Bronchial epithelial cell (primary cell): ENCODE data around the gene MLF2. TPM values are rescaled to one million over a fixed set of nuclear protein-coding genes. Genes with fewer than 3 reads are reported as not detected.

Experiments used
- DNase-seq: peaks from one replicate; pipeline ENCODE4 v3.0.0-alpha.2; 2010; ENCODE audit warnings: low read depth
- FAIRE-seq: peaks from 2 replicates; lab custom pipeline; 2011; peaks lifted over from hg19 to GRCh38; lab: Jason Lieb, UNC
- H3K27me3 ChIP-seq: 2 replicates; pipeline ENCODE4 v1.5.1; 2011; ENCODE audit warnings: low read length; ENCODE audit not compliant: control insufficient read depth, insufficient read depth
- H3K36me3 ChIP-seq: 2 replicates; pipeline ENCODE4 v1.5.1; 2011; ENCODE audit warnings: low read length; ENCODE audit not compliant: control insufficient read depth, insufficient read depth
- H3K4me3 ChIP-seq: 2 replicates; pipeline ENCODE4 v1.5.1; 2011; ENCODE audit warnings: mild to moderate bottlenecking, low read depth, low read length, control low read depth
- CTCF ChIP-seq: IDR thresholded peaks from 2 replicates; pipeline ENCODE4 v1.5.1; 2011; ENCODE audit warnings: mild to moderate bottlenecking, moderate library complexity, low read length, control low read depth, inconsistent platforms; ENCODE audit not compliant: insufficient read depth, severe bottlenecking
- total RNA-seq: library from RNA; depleted of rRNA; stranded (reverse); fragments of >200 nt; gene quantifications from 2 replicates; pipeline ENCODE4 v1.2.1, GENCODE V29; 2014

The MLF2 gene
- total RNA-seq, 1 donor from 2014 or later, result 136 TPM

DNA sequence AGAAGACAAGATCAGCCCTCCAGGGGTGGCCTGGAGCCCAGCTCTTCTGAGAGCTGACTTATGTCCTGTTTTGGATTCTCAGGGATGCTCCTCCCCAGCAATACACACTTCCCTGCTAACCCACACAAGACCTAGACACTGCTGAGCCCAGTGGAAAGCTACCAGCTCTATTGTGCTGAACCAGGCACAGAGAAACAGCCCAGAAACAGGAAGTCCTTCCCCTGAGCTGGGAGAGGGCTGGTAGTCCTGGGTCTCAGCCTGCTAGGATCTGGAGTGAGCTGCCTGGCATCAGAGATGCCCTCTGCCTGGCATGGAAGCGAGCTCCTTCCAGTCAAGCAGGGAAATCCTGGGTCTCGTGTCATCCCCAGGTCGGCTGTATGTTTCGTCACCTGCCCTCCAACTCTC lies 18.2 kb upstream of the MLF2 start:
- no peak overlapping the region for H3K4me3 ChIP-seq
- TF ChIP-seq CTCF, result no peak
- peaks cover 7% of the 10 kb centered on the region for H3K36me3 ChIP-seq
- no peaks in the 10 kb centered on the region for H3K27me3 ChIP-seq
- FAIRE-seq (no peak), DNase-seq (no peak)

DNA sequence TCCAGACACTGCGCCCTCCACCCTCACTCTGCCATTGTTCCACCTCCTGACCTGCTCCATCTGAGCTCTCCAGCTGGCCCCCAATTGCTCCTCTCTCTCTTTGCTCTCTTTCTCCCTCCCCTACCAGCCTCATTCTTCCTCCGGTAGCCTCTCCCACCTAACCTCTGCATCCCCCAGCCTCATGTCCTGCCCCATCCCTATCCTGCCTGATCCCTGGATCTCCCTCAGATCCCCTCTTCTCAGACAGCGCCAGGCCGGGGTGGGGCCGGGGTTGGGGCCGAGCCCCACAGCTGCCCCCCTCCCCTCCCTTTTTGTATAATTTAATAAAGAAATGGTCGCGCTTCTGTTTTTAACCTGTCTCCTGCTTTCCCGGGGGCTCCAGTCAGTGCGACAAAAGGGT lies 17.7 kb upstream of the MLF2 start:
- Histone ChIP-seq H3K4me3 (no peak overlapping the region), H3K27me3 (no peaks in the 10 kb centered on the region), H3K36me3 (peaks cover 7% of the 10 kb centered on the region)
- no peak for TF ChIP-seq CTCF
- FAIRE-seq, result no peak
- no peak for DNase-seq

DNA sequence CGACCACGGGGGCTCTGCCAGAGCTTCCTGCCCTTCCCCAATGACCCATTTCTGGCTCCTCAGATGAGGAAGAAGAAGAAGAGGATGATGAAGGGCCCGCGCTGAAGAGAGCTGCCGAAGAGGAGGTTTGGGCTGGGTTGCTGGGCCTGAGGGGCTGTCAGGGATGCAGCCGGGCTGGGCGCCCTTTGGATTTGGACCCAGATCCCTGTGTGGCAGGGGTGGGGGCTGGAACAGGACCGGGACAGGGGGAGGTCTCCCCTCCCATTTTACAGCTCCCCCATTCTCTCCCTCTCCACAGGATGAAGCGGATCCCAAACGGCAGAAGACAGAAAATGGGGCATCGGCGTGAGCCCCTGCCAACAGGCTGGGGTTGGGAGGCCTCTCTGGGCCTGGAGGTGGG lies 17.2 kb upstream of the MLF2 start:
- Histone ChIP-seq H3K4me3 (no peak overlapping the region), H3K36me3 (peaks cover 7% of the 10 kb centered on the region), H3K27me3 (no peaks in the 10 kb centered on the region)
- FAIRE-seq, result no peak
- no peak for DNase-seq
- TF ChIP-seq CTCF, result no peak

DNA sequence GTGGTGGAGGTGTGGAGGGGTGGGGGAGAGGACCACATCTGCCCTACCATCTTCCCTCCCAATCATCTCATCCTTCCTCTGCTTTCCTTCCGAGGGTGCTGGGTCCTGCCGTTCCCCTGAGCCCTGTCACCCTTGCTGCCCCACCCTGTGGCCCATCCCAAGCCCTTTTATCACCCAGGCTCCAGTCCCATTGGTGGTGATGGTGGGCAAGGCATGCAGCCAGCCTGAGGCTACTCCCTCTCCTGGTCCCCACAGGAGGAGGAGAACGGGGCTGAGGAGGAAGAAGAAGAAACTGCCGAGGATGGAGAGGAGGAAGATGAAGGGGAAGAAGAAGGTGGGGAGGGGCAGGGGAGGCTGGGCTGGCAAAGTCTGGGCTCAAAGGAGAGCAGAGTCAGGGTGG lies 16.7 kb upstream of the MLF2 start:
- DNase-seq, result no peak
- FAIRE-seq, result no peak
- peaks cover 7% of the 10 kb centered on the region for H3K36me3 ChIP-seq
- H3K4me3 ChIP-seq, result no peak overlapping the region
- H3K27me3 ChIP-seq, result no peaks in the 10 kb centered on the region
- no peak for TF ChIP-seq CTCF

- Histone ChIP-seq H3K36me3 (peaks cover 7% of the 10 kb centered on the region), H3K27me3 (no peaks in the 10 kb centered on the region), H3K4me3 (no peak overlapping the region)
- DNase-seq, result no peak
- TF ChIP-seq CTCF, result no peak
- FAIRE-seq, result no peak
These were observed 16.0 kb upstream of the MLF2 start for GRCh38 chr12:6768990-6769389.

GRCh38 chr12:6768437-6768914 lies 15.5 kb upstream of the MLF2 start:
- no peak for DNase-seq
- no peak for TF ChIP-seq CTCF
- Histone ChIP-seq H3K36me3 (peaks cover 7% of the 10 kb centered on the region), H3K27me3 (no peaks in the 10 kb centered on the region), H3K4me3 (peak overlapping the region; percentile 73)
- FAIRE-seq, result peak; percentile 73
